Kidney (tissue), 14 donors: ENCODE data around the gene SH2D7. TPM values are rescaled to one million over a fixed set of nuclear protein-coding genes. Genes with fewer than 3 reads are reported as not detected.

Experiments used
- DNase-seq, 5 donors: peaks; one replicate each; pipeline ENCODE4 v3.0.0-alpha.2; 2013 to 2020
- FAIRE-seq: peaks from 2 replicates; lab custom pipeline; 2012; peaks lifted over from hg19 to GRCh38; lab: Jason Lieb, UNC
- H3K27ac ChIP-seq, 2 donors: one replicate each; pipeline ENCODE4 v1.7.0; 2013; ENCODE audit warnings: low read depth in 2 of 2, low read length in 2 of 2, inconsistent platforms in 1 of 2
- H3K27me3 ChIP-seq: one replicate; pipeline ENCODE4 v1.7.1; 2013; ENCODE audit warnings: low read length, inconsistent platforms; ENCODE audit not compliant: control insufficient read depth, insufficient read depth
- H3K36me3 ChIP-seq, 3 donors: one replicate each; pipeline versions ENCODE4 v1.7.0 to v1.7.1; 2013; ENCODE audit warnings: low read length in 3 of 3, control low read depth in 1 of 3, inconsistent platforms in 1 of 3; ENCODE audit not compliant: insufficient read depth in 3 of 3, control insufficient read depth in 2 of 3
- H3K4me1 ChIP-seq, 3 donors: one replicate each; pipeline versions ENCODE4 v1.7.0 to v1.7.1; 2013; ENCODE audit warnings: low read length in 3 of 3, inconsistent platforms in 1 of 3, low read depth in 1 of 3; ENCODE audit not compliant: control insufficient read depth in 2 of 3, insufficient read depth in 2 of 3
- H3K4me3 ChIP-seq, 3 donors: one replicate each; pipeline versions ENCODE4 v1.7.0 to v1.8.1; 2013; ENCODE audit warnings: low read length in 3 of 3, control low read depth in 1 of 3, inconsistent platforms in 1 of 3
- H3K9ac ChIP-seq, 3 donors: one replicate each; pipeline versions ENCODE4 v1.7.0 to v1.7.1; 2013; ENCODE audit warnings: low read length in 3 of 3, control low read depth in 1 of 3, inconsistent platforms in 1 of 3
- H3K9me3 ChIP-seq, 3 donors: one replicate each; pipeline versions ENCODE4 v1.7.0 to v1.7.1; 2013; ENCODE audit warnings: low read length in 3 of 3, control low read depth in 1 of 3, inconsistent platforms in 1 of 3; ENCODE audit not compliant: control insufficient read depth in 2 of 3, insufficient read depth in 1 of 3
- intact Hi-C: fragments of 100-400 bp; cut with DNase I; formaldehyde crosslinking; loops from one replicate; pipeline ENCODE4 v1.11.1; 2022
- polyA plus RNA-seq: library from polyadenylated mRNA; stranded (reverse); fragments of 350-450 nt; fragmentation: Illumina TruSeq; extraction: RNeasy Lipid Tissue Mini Kit (QIAGEN cat#74804); gene quantifications from one replicate; pipeline ENCODE4 v1.2.3, GENCODE V29; 2014; ENCODE audit warnings: low read depth, low replicate concordance; ENCODE audit not compliant: insufficient read depth
- total RNA-seq: library from RNA; stranded (reverse); fragmentation: NEBNext Ultra II Directional; extraction: Animal tissue kit (Norgen Biotek cat#: 25700); gene quantifications from one replicate; pipeline ENCODE4 v1.2.1, GENCODE V29; 2021
- TF ChIP-seq, protein P1 (sequence below): IDR thresholded peaks from 3 replicates; pipeline ENCODE4 v1.5.1; 2012; ENCODE audit warnings: mild to moderate bottlenecking, moderate library complexity, borderline replicate concordance; ENCODE audit not compliant: insufficient read depth; ENCODE audit errors: extremely low read depth
- donor health status: control.
- donor health status: control.
- donor health status: control.
- donor health status: control.
- donor health status: control.
- donor health status: DM: yes; HTN: yes; CAD: no.
- donor health status: Normal renal cell carcinoma (clear cell type).

SH2D7 gene
- total and polyA plus RNA-seq, 2 donors from 2014 or later, result not detected

DNA sequence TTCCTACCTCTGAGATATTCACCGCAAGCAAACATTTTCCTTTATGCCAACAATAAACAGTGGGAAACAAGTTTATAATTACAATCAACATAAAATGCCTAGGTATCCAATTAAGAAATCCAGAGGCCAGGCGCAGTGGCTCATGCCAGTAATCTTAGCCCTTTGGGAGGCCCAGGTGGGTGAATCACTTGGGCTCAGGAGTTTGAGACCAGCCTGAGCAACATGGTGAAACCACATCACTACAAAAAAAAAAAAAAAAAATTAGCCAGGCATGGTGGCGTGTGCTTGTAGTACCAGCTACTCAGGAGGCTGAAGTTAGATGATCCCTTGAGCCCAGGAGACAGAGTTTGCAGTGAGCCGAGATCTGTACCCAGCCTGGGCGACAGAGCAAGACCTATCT, 32.1 kb upstream of the SH2D7 start:
- H3K9me3 ChIP-seq, result no peaks in the 10 kb centered on the region
- DNase-seq, result no peak
- no peak for FAIRE-seq
- H3K4me1 ChIP-seq, result peaks cover 6 to 32% (median 29%) of the 10 kb centered on the region in 3 donors
- no peak overlapping the region for H3K27ac ChIP-seq
- H3K36me3 ChIP-seq, result no peaks in the 10 kb centered on the region
- H3K9ac ChIP-seq, result no peak overlapping the region
- TF ChIP-seq, protein P1, sequence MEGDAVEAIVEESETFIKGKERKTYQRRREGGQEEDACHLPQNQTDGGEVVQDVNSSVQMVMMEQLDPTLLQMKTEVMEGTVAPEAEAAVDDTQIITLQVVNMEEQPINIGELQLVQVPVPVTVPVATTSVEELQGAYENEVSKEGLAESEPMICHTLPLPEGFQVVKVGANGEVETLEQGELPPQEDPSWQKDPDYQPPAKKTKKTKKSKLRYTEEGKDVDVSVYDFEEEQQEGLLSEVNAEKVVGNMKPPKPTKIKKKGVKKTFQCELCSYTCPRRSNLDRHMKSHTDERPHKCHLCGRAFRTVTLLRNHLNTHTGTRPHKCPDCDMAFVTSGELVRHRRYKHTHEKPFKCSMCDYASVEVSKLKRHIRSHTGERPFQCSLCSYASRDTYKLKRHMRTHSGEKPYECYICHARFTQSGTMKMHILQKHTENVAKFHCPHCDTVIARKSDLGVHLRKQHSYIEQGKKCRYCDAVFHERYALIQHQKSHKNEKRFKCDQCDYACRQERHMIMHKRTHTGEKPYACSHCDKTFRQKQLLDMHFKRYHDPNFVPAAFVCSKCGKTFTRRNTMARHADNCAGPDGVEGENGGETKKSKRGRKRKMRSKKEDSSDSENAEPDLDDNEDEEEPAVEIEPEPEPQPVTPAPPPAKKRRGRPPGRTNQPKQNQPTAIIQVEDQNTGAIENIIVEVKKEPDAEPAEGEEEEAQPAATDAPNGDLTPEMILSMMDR, result no peak
- H3K4me3 ChIP-seq, result no peak overlapping the region
- H3K27me3 ChIP-seq, result no peaks in the 10 kb centered on the region
- intact Hi-C loops, result no loop called here

DNA sequence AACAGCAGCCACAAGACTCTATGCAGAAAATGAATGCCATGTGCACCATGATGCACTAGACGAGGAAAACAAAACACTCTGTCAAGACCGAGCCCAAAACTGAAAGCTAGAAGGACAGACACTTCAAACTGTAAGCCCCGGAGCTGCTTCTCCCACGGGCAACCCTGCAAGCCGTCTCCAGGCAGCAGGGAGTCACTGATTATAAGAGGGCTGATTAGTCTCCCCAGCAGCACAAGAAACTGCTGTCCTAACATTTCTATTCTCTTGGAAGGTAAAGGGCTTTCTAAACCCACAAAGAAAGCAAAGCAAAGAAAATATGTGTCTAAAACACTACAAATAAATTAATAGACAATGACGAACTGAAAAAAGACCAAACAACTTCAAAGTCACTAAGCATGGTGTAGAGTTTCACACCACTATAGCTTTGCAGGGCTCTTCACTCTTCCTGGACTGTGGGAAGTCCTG, 30.4 kb upstream of the SH2D7 start:
- no peak for FAIRE-seq
- H3K9ac ChIP-seq, result peak overlapping the region in 2 of 3 donors; percentile 13 to 37

DNA sequence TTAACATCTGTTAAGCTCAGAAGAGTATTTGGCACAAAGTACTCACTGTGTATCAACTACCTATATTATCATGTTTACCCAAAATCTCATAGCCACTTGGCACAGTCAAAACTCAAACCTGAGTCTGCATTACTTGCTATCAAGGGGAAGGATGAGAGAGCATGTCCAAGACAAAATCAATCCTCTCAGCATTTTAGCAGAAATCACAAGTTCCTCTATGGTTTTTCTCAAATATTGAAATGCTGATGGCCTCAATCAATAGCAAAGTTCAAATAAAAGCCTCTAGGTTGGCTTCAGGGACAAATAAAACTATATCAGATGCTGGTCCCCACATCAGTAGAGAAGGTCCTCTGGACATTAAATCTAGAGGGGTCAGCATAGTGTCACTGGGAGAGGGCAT, 29.1 kb upstream of the SH2D7 start:
- peaks cover 13 to 38% (median 33%) of the 10 kb centered on the region in 3 donors for H3K4me1 ChIP-seq
- H3K36me3 ChIP-seq, result no peaks in the 10 kb centered on the region
- FAIRE-seq (no peak), DNase-seq (no peak)
- H3K27ac ChIP-seq, result peak overlapping the region in 1 of 2 donors; percentile 38
- no peak overlapping the region for H3K4me3 ChIP-seq
- no peaks in the 10 kb centered on the region for H3K27me3 ChIP-seq
- intact Hi-C loops, result no loop called here
- TF ChIP-seq, protein P1, result no peak
- no peak overlapping the region for H3K9ac ChIP-seq
- H3K9me3 ChIP-seq, result no peaks in the 10 kb centered on the region

More for the DNA sequence above, 30.4 kb upstream of the SH2D7 start:
- TF ChIP-seq, protein P1, result no peak
- Histone ChIP-seq H3K36me3 (no peaks in the 10 kb centered on the region), H3K27ac (no peak overlapping the region), H3K27me3 (no peaks in the 10 kb centered on the region), H3K9me3 (no peaks in the 10 kb centered on the region), H3K4me3 (peak overlapping the region; percentile 14 to 28 (median 19)), H3K4me1 (peaks cover 6 to 28% (median 24%) of the 10 kb centered on the region in 3 donors)
- peak in 3 of 5 donors; percentile 68 to 70 (median 69) for DNase-seq
- intact Hi-C loops, result no loop called here

DNA sequence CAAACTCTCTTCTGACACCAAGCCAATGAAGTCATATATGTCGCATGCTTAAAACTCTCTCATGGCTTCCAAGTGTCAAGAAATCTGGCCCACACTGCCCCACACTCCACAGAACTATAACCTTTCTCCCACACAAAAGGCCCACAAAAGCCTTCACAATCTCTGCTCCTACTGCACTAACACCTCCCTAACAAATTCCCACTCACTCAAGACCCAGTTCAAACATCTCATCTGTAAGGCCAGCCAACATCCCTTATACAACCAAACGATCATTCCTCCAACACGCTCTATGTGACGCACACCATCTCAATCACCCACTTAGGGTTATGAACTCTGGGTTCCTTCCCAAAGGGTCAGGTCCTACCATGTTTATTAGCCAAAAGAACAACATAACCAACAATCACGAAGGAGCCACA, 28.4 kb upstream of the SH2D7 start:
- Histone ChIP-seq H3K4me3 (no peak overlapping the region), H3K4me1 (peaks cover 20 to 41% (median 38%) of the 10 kb centered on the region in 3 donors), H3K9me3 (no peaks in the 10 kb centered on the region), H3K9ac (no peak overlapping the region), H3K27me3 (no peaks in the 10 kb centered on the region), H3K27ac (peak overlapping the region; percentile 38 to 60), H3K36me3 (no peaks in the 10 kb centered on the region)
- TF ChIP-seq, protein P1, result no peak
- intact Hi-C loops, result no loop called here
- DNase-seq, result no peak
- no peak for FAIRE-seq
